HG03521 (cell line): Measurements from ENCODE around the gene GALM.
A peak's percentile ranks its signal among the peaks of the same experiment; 100 is the strongest.
"Not testable (repeated sequence)": the region's sequence is repeated elsewhere in the genome, so short reads cannot be mapped to it uniquely, and the experiment has no call there.

Source experiments
- ATAC-seq: cut with Tn5 transposase; IDR thresholded peaks from one replicate; pipeline ENCODE4 v1.9.1; 2021; ENCODE audit warnings: mild to moderate bottlenecking, moderate library complexity; ENCODE audit not compliant: unreplicated experiment

GALM gene

DNA sequence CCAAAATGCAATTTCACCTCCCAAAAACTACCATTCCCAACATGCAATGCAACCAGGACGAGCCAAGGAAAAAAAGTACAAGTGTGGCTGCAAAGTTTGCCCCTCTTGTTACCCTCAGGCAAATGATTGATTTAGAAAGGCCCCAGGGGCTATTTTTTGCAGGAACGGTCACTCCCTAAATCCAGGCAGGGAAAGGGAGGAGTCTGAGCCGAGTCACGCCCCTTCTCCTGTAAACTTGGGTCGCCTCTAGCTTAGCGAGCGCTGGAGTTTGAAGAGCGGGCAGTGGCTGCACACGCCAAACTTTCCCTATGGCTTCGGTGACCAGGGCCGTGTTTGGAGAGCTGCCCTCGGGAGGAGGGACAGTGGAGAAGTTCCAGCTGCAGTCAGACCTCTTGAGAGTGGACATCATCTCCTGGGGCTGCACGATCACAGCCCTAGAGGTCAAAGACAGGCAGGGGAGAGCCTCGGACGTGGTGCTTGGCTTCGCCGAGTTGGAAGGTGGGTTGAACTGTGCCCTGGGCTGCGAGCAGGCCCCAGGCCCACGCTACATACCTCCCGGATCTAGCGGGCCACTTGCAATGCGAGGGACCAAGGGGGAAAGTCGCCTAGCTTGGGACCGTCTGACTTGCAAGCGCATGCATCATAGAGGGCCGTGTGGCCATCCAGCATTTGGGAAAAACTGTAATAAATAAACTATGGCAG is at the start of gene GALM:
TSS of gene GALM (plus strand) at position 261 of the 702 bp plus-strand sequence. CDS start at position 309, 48 bp downstream.
- ATAC-seq, result no peak

DNA sequence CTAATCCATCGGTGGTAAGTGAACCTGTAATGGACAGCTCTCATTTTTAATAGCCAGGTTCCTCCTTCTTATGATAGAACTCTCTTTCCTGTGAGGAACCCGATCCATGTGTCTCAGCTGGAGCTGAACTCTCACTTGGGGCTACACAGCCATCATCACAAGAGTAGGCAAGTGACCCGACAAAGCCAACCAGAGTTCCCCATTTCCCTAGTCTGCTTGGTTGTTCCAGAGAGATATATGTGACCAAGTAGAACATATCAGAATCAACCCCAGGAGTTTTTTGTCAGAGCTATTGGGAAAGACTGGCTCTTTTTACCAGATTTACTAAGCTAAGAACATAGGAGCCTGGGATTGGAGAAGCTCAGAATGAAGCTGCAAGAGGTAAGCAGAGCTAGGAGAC is 48.6 kb upstream of the GALM start:
- no peak for ATAC-seq

DNA sequence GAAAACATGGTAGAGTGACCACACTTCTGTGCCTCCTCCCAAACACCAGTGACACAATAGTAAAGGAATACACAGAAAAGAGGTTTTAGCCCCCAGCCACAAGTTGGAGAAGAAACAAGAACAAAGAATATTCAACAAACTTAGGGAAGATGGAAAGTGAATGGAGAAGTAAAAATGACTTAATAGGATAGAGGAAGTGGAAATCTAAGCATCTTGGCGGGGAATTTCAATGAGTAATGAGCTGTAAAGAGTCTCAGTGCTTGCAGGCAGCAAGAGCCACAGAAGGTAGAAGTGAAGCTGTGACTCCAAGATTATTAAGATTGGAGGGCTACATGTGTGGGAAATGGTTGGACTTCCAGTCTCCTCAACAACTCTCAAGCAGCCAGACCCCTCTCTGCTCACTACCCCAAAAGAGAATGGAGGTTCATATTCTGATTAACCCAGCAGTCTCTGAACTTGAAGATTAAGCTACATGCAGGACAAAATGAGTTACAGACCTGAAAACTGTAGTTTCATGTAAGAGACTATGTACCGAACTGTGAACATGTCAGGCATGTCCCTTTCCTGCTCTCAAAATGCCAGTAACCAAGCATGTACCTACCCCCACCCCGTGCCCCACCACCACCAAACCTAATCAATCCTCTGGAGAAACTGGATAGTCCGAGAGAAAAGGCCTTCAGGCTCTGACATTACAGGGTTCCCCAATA is 46.3 kb upstream of the GALM start:
- ATAC-seq, result no peak

DNA sequence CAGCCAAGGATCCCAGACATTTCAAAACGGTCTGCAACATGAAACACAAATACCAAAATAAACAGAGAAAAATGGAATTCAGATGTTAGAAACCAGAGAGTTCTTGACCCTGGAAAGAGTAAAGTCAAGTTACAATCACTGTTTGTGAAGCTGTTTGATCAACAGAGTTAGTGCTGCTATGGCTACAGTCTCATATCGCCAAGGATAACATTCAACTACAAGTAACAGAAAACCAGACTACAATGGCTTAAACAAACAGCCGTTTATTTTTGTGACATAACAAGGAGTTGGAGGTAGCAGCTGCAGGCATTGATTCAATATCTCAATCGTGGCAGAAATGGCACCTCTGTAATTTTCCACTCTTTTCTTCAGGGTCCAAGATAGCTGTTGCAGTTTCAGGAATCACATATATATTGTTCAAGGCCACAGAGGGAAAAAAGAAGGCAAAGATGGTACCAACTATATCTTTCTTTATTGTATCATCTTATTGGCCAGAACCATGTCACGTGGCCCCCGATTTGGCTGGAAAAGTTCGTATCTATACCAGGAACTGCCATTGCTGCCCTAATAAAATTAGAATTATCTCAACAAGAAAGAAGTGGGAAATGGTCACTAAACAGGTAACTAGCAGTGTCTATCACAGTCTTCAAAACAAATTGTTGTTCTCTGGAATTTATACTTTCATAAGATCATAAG is 45.5 kb upstream of the GALM start:
- ATAC-seq, result no peak

DNA sequence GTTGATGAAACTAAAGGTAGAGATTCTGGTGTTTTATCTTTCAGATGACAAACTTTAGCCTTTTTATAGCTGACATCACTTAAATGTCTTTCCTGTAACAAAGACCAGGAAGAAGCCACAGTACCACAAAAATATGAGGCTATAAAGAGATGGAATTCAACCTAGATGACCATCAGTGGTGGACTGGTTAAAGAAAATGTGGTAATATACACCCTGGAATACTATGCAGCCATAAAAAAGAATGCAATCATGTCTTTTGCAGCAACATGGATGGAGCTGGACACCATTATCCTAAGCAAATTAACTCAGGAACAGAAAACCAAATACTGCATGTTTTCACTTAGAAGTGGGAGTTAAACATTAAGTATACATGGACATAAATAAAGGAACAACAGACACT is 44.9 kb upstream of the GALM start:
- no peak for ATAC-seq

DNA sequence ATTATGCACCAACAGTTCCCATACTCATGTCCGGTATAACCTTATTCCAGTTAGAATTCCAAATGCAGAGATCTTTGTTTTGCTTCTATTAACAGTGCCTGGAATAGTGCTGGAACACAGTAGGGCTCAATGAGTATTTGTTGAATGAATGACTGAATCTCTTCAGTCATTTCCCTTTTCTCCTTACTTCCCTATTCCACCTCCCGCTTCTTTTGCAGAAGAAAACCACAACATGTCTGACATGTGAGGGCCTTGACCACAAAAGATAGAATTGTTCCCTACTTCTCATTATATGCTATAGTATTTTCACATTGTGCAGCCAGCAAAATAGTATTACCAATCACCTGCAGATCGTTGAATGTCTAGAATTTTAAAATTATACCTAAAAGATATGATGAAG is 43.7 kb upstream of the GALM start:
- ATAC-seq, result no peak

DNA sequence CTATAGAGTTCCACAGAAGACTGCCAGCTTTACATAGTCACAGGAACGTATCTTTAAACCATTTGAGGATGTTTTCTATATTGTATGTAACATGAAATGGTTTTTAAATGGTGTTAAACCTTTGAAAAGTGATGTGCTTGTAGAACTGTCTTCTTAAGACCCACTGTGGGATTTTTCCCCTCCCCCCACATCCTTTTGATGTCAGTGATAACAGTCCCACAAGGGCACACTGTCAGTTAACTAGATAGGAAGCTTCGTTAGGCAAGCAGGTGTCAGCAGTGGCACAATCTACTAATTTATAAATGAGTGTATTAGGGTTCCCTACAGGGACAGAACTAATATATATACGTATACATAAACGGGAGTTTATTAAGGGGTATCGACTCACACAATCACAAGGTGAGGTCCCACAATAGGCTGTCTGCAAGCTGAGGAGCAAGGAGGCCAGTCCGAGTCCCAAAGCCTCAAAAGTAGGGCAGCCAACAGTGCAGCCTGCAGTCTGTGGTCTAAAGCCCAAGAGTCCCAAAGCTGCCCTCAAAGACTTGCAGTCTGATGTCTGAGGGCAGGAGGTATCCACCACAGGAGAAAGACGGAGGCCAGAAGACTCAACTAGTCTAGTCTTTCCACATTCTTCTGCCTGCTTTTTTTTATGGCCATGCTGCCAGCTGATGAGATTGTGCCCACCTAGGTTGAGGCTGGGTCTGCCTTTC is 39.4 kb upstream of the GALM start:
- ATAC-seq, result no peak

DNA sequence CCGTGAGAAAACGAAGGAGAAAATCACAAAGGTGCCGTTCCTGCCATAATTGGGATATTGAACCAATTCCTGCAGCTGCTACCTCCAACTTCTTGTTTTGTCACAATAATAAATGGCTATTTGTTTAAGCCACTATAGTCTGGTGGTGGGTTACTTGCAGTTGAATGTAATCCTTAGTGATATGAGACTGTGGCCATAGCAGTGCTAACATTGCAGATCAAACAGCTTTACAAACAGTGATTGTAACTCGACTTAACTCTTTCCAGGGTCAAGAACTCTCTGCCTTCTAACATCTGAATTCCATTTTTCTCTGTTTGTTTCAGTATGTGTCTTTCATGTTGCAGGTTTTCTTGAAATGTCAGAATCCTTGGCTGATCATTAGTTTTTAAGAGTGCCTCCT is 38.5 kb upstream of the GALM start:
- ATAC-seq, result no peak

DNA sequence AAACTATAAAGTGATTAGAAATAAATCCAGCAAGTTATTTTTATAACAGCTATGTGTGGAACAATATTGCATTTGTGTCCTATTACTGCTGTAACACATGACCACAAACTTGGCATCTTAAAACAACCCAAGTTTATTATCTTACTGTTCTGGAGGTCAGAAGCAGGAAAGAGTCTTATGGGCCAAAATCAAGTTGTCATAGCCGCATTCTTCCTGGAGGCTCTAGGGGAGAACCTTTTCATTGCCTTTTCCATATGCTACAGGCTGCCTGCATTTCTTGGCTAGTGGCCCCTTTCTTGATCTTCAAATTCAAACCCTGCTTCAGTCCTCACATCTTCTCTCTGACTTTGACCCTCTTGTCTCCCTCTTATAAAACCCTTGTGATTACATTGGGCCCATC is 36.2 kb upstream of the GALM start:
- no peak for ATAC-seq

DNA sequence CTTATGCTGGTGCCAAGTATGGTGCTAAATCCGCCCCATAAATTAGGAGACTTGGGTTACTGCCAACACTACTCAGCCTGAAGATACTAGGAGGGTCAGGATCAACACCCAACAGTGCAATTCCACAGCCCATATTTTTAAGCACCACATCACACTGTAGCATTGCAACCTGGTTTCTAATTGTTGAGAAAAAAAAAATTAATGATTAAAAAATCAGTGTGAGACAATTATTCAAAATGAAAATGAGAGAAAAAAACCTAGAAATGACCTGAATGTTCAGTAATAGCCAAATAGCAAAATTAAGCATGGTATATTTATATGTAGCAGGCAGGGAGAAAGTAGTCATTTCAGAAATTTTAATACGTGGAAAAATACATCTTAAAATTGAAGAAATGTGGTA is 33.9 kb upstream of the GALM start:
- ATAC-seq, result no peak

DNA sequence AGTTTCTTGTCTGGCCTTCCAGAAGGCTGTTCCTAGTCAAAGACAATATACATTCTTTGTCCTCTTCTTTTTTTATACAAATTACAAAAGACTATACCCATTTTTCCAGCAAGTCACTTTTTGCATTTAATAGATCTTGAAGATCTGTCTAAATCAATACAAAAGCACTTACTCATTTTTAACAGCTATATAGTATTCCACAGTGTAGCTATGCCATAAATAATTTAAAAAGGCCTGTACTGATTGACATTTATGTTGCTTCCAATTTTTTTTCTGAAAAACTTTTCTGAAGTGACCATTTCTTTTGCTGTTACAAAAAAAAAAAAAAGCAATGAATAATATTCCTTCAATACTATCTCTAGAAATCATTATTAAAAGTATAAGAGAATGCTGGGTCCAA is 32.9 kb upstream of the GALM start:
- no peak for ATAC-seq

DNA sequence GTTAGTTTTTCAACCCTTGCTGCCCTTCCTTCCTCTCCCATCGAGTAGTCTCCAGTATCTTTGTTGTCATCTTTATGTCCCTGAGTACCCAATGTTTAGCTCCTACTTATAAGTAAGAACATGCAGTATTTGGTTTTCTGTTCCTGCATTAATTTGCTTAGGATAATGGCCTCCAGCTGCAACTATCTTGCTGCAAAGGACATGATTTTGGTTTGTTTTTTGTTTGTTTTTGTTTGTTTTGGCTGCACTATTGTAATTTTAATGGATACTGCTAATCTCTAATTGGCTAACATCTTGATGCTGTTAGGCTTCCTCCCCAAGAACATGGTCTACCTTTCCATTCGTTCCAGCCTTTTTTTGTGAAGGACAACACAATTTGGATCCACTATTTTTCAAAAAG is 32.0 kb upstream of the GALM start:
- no peak for ATAC-seq

DNA sequence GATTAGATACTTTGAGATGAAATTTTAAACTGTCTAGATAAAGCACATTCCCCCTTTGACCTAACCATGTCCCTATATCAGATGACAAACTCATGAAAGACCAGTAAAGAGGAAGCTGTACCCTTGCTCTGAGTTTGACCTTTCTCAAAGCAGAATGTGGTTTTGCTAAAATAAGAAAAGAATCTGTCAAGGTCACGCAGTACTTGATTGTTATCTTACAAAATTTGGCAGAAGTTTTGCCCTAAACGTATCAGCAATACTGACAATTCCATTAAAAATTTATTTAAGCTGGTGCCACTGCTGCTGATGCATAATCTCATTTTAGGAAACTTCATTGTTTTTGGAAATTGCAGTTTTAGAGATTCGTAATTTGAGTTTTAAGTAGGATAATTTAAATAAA is 31.2 kb upstream of the GALM start:
- peak; percentile 77 for ATAC-seq

DNA sequence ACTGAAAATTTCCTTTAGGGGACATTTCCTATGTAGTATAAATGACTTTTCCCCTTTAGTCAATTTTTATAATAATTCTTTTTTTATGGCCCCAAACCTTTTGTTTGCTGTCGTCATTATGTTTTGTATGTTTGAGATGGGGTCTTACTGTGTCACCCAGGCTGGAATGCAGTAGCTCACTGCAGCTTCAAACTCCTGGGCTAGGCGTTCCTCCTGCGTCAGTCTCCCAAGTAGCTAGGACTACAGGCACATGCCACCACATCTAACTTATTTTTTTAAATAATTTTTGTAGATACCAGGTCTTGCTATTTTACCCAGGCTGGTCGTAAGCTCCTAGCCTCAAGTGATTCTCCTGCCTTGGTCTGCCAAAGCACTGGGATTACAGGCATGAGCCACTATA is 30.8 kb upstream of the GALM start:
- ATAC-seq, result no peak

DNA sequence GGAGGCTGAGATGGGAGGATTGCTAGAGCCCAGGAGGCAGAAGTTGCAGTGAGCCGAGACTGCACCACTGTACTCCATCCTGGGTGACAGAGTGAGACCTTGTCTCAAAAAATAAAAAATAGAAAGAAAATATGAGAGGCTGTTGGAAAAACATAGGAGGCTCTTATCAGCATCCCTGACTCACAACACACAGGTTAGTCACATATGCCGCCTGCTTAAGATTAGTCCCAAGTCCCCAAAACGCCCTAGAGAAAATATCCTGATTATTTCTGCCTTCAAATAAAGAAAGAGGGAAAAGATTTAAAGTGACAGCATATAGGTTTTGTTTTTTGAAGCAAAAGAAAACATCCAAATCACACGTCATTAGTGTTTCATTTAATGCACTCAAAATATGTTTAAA is 29.8 kb upstream of the GALM start:
- no peak for ATAC-seq

DNA sequence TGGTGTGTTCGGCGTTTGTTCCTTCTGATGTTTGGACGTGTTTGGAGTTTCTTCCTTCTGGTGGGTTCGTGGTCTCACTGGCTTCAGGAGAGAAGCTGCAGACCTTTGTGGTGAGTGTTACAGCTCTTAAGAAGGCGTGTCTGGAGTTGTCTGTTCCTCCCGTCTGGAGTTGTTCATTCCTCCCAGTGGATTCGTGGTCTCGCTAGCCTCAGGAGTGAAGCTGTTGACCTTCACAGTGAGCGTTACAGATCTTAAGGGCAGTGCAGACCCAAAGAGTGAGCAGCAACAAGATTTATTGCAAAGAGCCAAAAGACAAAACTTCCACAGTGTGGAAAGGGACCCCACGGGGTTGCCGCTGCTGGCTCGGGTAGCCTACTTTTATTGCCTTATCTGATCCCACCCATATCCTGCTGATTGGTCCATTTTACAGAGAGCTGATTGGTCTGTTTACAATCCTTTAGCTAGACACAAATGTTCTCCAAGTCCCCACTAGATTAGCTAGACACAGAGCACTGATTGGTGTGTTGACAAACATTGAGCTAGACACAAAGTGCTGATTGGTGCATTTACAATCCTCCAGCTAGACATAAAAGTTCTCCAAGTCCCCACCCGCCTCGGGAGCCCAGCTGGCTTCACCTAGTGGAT is 23.4 kb upstream of the GALM start:
- ATAC-seq, result not testable (repeated sequence)

DNA sequence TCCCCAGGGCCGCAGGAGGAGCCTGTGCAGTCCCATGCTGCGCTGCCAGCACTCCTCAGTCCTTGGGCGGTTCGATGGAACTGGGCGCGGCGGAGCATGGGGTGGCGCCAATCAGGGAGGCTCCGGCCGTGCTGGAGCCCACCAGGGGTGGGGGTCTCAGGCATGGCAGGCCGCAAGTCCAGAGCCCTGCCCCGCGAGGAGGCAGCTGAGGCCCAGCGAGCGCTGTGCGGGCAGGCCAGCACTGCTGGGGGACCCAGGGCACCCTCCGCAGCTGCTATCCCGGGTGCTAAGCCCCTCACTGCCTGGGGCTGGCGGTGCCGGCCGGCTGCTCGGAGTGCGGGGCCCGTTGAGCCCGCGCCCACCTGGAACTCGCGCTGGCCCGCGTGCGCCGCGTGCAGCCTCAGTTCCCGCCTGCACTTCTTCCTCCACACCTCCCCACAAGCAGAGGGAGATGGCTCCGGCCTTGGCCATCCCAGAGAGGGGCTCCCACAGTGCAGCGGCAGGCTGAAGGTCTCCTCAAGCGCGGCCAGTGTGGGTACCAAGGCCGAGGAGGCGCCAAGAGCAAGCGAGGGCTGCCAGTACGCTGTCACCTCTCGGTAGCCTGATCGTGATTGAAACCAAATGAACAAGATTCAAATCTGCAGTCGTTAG is 22.8 kb upstream of the GALM start:
- no peak for ATAC-seq

DNA sequence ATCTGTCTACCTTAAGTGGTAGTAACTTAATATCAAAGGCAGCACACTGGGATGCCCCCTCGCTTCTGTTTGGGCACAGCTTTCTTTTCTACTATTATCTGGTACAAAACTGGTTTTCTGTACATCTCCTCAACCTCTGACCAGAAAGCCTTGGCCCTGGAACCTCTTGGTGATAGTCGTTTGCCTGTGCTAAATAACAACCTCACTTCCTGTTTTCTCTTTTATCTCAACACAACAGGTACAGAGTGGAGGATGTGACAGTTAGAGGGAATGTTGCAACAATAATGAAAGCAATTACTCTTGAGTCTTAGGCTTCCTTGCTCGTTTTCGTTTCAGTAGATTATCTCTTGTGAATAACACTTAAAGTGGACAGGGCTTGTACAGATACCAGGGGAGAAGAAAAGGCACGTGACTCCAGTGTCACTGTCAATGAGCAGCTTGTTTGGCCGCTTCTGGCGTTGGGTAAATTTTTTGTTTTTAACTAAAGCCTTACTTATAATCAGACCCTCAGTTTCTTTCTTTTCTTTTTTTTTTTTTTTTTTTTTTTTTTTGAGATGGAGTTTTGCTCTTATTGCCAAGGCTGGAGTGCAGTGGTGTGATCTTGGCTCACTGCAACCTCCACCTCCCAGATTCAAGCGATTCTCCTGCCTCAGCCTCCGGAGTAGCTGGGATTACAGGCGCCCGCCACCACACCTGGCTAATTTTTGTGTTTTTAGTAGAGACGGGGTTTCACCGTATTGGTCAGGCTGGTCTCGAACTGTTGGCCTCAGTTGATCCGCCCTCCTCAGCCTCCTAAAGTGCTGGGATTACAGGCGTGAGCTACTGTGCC is 22.0 kb upstream of the GALM start:
- not testable (repeated sequence) for ATAC-seq

DNA sequence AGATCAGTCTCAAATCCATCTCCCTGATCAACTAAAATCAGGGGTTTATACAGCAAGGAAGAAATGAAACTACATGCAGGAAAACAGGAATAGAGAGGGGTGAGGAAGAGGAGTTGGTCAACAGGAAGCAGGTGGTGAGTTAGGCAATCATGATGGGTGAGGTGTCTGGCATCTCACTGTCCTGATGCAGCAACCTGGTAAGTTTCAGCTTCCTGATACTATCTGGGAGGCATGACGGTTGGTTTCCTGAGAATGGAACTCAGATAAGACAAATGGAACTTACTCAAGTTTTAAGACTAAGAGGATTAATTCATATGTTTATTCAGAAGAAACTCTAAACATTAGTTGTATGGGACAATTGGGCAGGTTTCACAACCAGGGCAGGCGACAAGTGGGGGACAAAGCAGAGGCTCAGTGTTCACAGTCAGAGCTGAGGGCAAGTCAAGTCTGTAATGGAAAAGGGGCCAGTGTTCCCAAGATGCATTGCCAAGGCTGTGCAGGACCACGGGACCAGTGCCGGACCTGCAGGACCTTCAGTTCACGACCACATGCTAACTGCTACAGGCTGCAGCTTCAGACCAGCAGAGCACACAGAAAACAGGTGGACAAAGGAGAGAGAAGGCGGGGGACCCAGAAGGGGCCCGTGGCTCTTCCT is 17.7 kb upstream of the GALM start:
- ATAC-seq, result no peak
